ENCODE measurements around the gene ELP6.

The ELP6 gene

DNA sequence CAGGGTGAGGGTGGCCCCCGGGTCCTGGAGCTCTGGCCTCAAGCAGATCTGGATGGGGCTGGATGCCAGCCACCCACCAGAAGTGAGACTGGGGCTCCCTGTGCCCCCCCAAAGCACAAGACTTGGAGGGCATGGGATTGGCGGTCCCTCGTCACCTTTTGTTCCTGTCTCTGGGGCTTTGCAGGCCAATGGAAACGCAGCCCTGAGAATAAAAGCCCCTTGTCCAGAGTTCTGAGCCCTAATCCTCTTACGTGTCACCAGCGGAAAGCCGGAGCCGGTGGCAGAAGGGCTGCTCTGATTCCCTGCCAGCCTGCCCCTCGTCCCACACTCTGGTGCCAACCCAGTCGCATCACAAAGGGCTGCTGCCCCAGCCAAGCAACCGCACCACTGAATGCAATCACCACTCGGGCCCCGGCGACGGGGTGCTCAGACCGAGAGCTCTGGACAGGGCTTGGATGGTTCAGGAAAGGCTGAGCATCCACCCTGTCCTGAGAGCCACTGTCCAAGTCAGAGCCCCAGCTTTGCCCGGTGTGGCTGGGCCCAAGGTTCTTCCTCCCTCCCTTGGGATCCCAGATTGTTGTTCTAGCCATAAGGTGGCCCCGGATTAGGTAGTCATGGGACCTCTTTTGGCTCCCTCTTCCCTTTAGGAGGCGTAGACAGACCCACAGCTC lies 22.8 kb upstream of the ELP6 start:
- H2BK120ac ChIP-seq (ENCODE audit: insufficient read depth, low read length, poor library complexity), result no peak overlapping the region

GRCh38 chr3:47533996-47534454 lies 20.5 kb upstream of the ELP6 start:
- DNase-seq, result no peak
- Histone ChIP-seq H3K4me2 (ENCODE audit: low read length) (no peak overlapping the region), H3K79me2 (ENCODE audit: control insufficient read depth, insufficient read depth, low read length, poor library complexity) (no peaks in the 10 kb centered on the region), H2AK5ac (ENCODE audit: low read length) (no peak overlapping the region), H4K91ac (ENCODE audit: low read depth, low read length) (no peak overlapping the region), H3K27ac (ENCODE audit: low read depth, low read length) (no peak overlapping the region), H3K4me1 (ENCODE audit: control insufficient read depth in 1 of 2, insufficient read depth in 2 of 2, low read length in 2 of 2) (no peaks in the 10 kb centered on the region), H3K14ac (ENCODE audit: low read length) (no peak overlapping the region), H4K8ac (ENCODE audit: low read depth, low read length) (no peak overlapping the region), H3K36me3 (ENCODE audit: control insufficient read depth in 1 of 2, insufficient read depth in 2 of 2, low read length in 2 of 2) (no peaks in the 10 kb centered on the region), H2BK12ac (ENCODE audit: low read length) (no peak overlapping the region), H2BK120ac (ENCODE audit: insufficient read depth, low read length, poor library complexity) (no peak overlapping the region), H3K4ac (ENCODE audit: low read depth, low read length) (no peak overlapping the region), H3K79me1 (ENCODE audit: low read length) (no peaks in the 10 kb centered on the region), H3K4me3 (ENCODE audit: low read depth, low read length) (no peak overlapping the region), H2BK5ac (ENCODE audit: low read depth, low read length, poor library complexity) (no peak overlapping the region), H3K27me3 (ENCODE audit: insufficient read depth, low read length) (no peaks in the 10 kb centered on the region), H2AFZ (ENCODE audit: insufficient read depth, low read length, poor library complexity) (no peak overlapping the region), H3K9me3 (ENCODE audit: insufficient read depth, low read depth, low read length) (no peaks in the 10 kb centered on the region), H3K18ac (ENCODE audit: low read length) (no peak overlapping the region), H4K12ac (ENCODE audit: low read depth, low read length) (no peak overlapping the region), H3K9ac (ENCODE audit: low read length) (no peak overlapping the region), H3K23ac (ENCODE audit: low read length) (no peak overlapping the region)
- WGBS (ENCODE audit: extremely low coverage, insufficient coverage, insufficient read length), result no CpG with 5 or more reads among the region's 5 CpGs

More for the DNA sequence above, 22.8 kb upstream of the ELP6 start:
- H3K4me2 ChIP-seq (ENCODE audit: low read length), result no peak overlapping the region
- H4K8ac ChIP-seq (ENCODE audit: low read depth, low read length), result no peak overlapping the region
- H2BK5ac ChIP-seq (ENCODE audit: low read depth, low read length, poor library complexity), result no peak overlapping the region
- WGBS (ENCODE audit: extremely low coverage, insufficient coverage, insufficient read length), result no CpG with 5 or more reads among the region's 19 CpGs
- no peaks in the 10 kb centered on the region for H3K36me3 ChIP-seq (ENCODE audit: control insufficient read depth in 1 of 2, insufficient read depth in 2 of 2, low read length in 2 of 2)
- no peaks in the 10 kb centered on the region for H3K79me2 ChIP-seq (ENCODE audit: control insufficient read depth, insufficient read depth, low read length, poor library complexity)
- H3K18ac ChIP-seq (ENCODE audit: low read length), result no peak overlapping the region
- H3K27me3 ChIP-seq (ENCODE audit: insufficient read depth, low read length), result no peaks in the 10 kb centered on the region
- no peak overlapping the region for H4K91ac ChIP-seq (ENCODE audit: low read depth, low read length)
- H2AFZ ChIP-seq (ENCODE audit: insufficient read depth, low read length, poor library complexity), result no peak overlapping the region
- no peak overlapping the region for H4K12ac ChIP-seq (ENCODE audit: low read depth, low read length)
- no peaks in the 10 kb centered on the region for H3K9me3 ChIP-seq (ENCODE audit: insufficient read depth, low read depth, low read length)
- no peak overlapping the region for H3K23ac ChIP-seq (ENCODE audit: low read length)
- H3K4me1 ChIP-seq (ENCODE audit: control insufficient read depth in 1 of 2, insufficient read depth in 2 of 2, low read length in 2 of 2), result no peaks in the 10 kb centered on the region
- no peaks in the 10 kb centered on the region for H3K79me1 ChIP-seq (ENCODE audit: low read length)
- no peak overlapping the region for H3K9ac ChIP-seq (ENCODE audit: low read length)
- no peak overlapping the region for H3K4ac ChIP-seq (ENCODE audit: low read depth, low read length)
- DNase-seq, result no peak
- H2BK12ac ChIP-seq (ENCODE audit: low read length), result no peak overlapping the region
- no peak overlapping the region for H2AK5ac ChIP-seq (ENCODE audit: low read length)
- no peak overlapping the region for H3K27ac ChIP-seq (ENCODE audit: low read depth, low read length)
- no peak overlapping the region for H3K4me3 ChIP-seq (ENCODE audit: low read depth, low read length)
- no peak overlapping the region for H3K14ac ChIP-seq (ENCODE audit: low read length)

- no peaks in the 10 kb centered on the region for H3K79me2 ChIP-seq (ENCODE audit: control insufficient read depth, insufficient read depth, low read length, poor library complexity)
- no peak overlapping the region for H2BK120ac ChIP-seq (ENCODE audit: insufficient read depth, low read length, poor library complexity)
- no peaks in the 10 kb centered on the region for H3K36me3 ChIP-seq (ENCODE audit: control insufficient read depth in 1 of 2, insufficient read depth in 2 of 2, low read length in 2 of 2)
- H3K9ac ChIP-seq (ENCODE audit: low read length), result no peak overlapping the region
- H3K23ac ChIP-seq (ENCODE audit: low read length), result no peak overlapping the region
- no peak overlapping the region for H4K8ac ChIP-seq (ENCODE audit: low read depth, low read length)
- no peak overlapping the region for H3K27ac ChIP-seq (ENCODE audit: low read depth, low read length)
- no peak overlapping the region for H4K91ac ChIP-seq (ENCODE audit: low read depth, low read length)
- H2AFZ ChIP-seq (ENCODE audit: insufficient read depth, low read length, poor library complexity), result no peak overlapping the region
- H3K14ac ChIP-seq (ENCODE audit: low read length), result no peak overlapping the region
- no peak overlapping the region for H4K12ac ChIP-seq (ENCODE audit: low read depth, low read length)
- no peaks in the 10 kb centered on the region for H3K4me1 ChIP-seq (ENCODE audit: control insufficient read depth in 1 of 2, insufficient read depth in 2 of 2, low read length in 2 of 2)
- H2BK5ac ChIP-seq (ENCODE audit: low read depth, low read length, poor library complexity), result no peak overlapping the region
- H3K18ac ChIP-seq (ENCODE audit: low read length), result no peak overlapping the region
- H3K4me3 ChIP-seq (ENCODE audit: low read depth, low read length), result no peak overlapping the region
- no peaks in the 10 kb centered on the region for H3K27me3 ChIP-seq (ENCODE audit: insufficient read depth, low read length)
- no peak overlapping the region for H2AK5ac ChIP-seq (ENCODE audit: low read length)
- DNase-seq, result no peak
- no peak overlapping the region for H2BK12ac ChIP-seq (ENCODE audit: low read length)
- H3K79me1 ChIP-seq (ENCODE audit: low read length), result no peaks in the 10 kb centered on the region
- WGBS (ENCODE audit: extremely low coverage, insufficient coverage, insufficient read length), result no CpG with 5 or more reads among the region's 2 CpGs
- H3K4me2 ChIP-seq (ENCODE audit: low read length), result no peak overlapping the region
- H3K4ac ChIP-seq (ENCODE audit: low read depth, low read length), result no peak overlapping the region
- no peaks in the 10 kb centered on the region for H3K9me3 ChIP-seq (ENCODE audit: insufficient read depth, low read depth, low read length)
Observed at GRCh38 chr3:47533481-47533880, 20.0 kb upstream of the ELP6 start.

DNA sequence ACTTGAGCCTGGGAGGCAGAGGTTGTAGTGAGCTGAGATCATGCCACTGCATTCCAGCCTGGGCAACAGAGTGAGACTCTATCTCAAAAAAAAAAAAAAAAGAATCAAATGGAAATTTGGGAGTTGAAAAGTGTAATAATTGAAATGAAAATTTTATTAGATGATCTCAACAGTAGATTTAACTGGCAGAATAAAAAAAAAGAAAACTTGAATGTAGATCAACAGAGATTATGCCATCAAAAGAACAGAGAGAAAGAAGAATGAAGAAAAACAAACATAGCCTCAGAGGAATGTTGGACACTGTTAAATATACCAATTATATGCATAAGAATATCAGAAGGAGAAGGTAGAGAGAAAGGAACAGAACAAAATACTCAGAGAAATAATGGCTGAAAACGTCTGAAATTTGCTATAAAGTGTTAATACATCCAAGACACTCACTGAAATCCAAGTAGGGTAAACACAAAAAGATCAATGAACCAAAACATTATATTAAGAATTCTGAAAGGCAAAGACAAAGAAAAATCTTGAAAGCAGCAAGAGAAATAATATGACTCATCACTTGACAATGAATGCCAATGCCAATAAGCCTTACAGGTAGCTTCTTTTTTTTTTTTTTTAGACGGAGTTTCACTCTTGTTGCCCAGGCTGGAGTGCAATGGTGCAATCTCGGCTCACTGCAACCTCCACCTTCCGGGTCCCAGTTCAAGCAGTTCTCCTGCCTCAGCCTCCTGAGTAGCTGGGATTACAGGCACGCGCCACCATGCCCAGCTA lies 14.6 kb upstream of the ELP6 start:
- no CpG with 5 or more reads among the region's 6 CpGs for WGBS (ENCODE audit: extremely low coverage, insufficient coverage, insufficient read length)
- no peaks in the 10 kb centered on the region for H3K27me3 ChIP-seq (ENCODE audit: insufficient read depth, low read length)
- H3K36me3 ChIP-seq (ENCODE audit: control insufficient read depth in 1 of 2, insufficient read depth in 2 of 2, low read length in 2 of 2), result no peaks in the 10 kb centered on the region
- no peaks in the 10 kb centered on the region for H3K9me3 ChIP-seq (ENCODE audit: insufficient read depth, low read depth, low read length)
- H3K9ac ChIP-seq (ENCODE audit: low read length), result no peak overlapping the region
- no peak overlapping the region for H3K18ac ChIP-seq (ENCODE audit: low read length)
- H3K4ac ChIP-seq (ENCODE audit: low read depth, low read length), result no peak overlapping the region
- no peak overlapping the region for H3K23ac ChIP-seq (ENCODE audit: low read length)
- no peak overlapping the region for H3K4me2 ChIP-seq (ENCODE audit: low read length)
- no peak overlapping the region for H3K27ac ChIP-seq (ENCODE audit: low read depth, low read length)
- no peak overlapping the region for H4K91ac ChIP-seq (ENCODE audit: low read depth, low read length)
- no peak overlapping the region for H2AFZ ChIP-seq (ENCODE audit: insufficient read depth, low read length, poor library complexity)
- H3K79me1 ChIP-seq (ENCODE audit: low read length), result no peaks in the 10 kb centered on the region
- H2BK120ac ChIP-seq (ENCODE audit: insufficient read depth, low read length, poor library complexity), result no peak overlapping the region
- H2BK5ac ChIP-seq (ENCODE audit: low read depth, low read length, poor library complexity), result no peak overlapping the region
- H4K12ac ChIP-seq (ENCODE audit: low read depth, low read length), result no peak overlapping the region
- no peak overlapping the region for H3K14ac ChIP-seq (ENCODE audit: low read length)
- no peak overlapping the region for H4K8ac ChIP-seq (ENCODE audit: low read depth, low read length)
- no peak overlapping the region for H3K4me3 ChIP-seq (ENCODE audit: low read depth, low read length)
- H2BK12ac ChIP-seq (ENCODE audit: low read length), result no peak overlapping the region
- no peaks in the 10 kb centered on the region for H3K4me1 ChIP-seq (ENCODE audit: control insufficient read depth in 1 of 2, insufficient read depth in 2 of 2, low read length in 2 of 2)
- no peaks in the 10 kb centered on the region for H3K79me2 ChIP-seq (ENCODE audit: control insufficient read depth, insufficient read depth, low read length, poor library complexity)
- DNase-seq, result peak in 1 of 2 donors; percentile 50
- no peak overlapping the region for H2AK5ac ChIP-seq (ENCODE audit: low read length)
